GM12878 (cell line): ENCODE data around the gene RAB30. TPM values are rescaled to one million over a fixed set of nuclear protein-coding genes. Genes with fewer than 3 reads are reported as not detected.

Experiments
- ATF2 ChIP-seq: IDR thresholded peaks from 2 replicates; pipeline ENCODE4 v1.6.1; 2012; ENCODE audit warnings: low read length, inconsistent platforms
- BCLAF1 ChIP-seq: fragments of 450-650 bp; IDR thresholded peaks from 2 replicates; pipeline ENCODE4 v1.6.1; 2017; ENCODE audit warnings: antibody characterized with exemption, mild to moderate bottlenecking, moderate library complexity
- CBFB ChIP-seq: IDR thresholded peaks from 2 replicates; pipeline ENCODE4 v1.6.1; 2016; ENCODE audit warnings: antibody characterized with exemption, low read depth
- CHD4 ChIP-seq: fragments of 200-600 bp; sonication (generic); IDR thresholded peaks from 2 replicates; pipeline ENCODE4 v1.6.1; 2016; ENCODE audit warnings: mild to moderate bottlenecking
- GABPA ChIP-seq: IDR thresholded peaks from 2 replicates; pipeline ENCODE4 v1.6.1; 2014; ENCODE audit warnings: antibody characterized with exemption, low read depth, mild to moderate bottlenecking, inconsistent platforms
- HDAC2 ChIP-seq: fragments of 200-600 bp; sonication (generic); IDR thresholded peaks from 2 replicates; pipeline ENCODE4 v1.6.1; 2017
- KLF5 ChIP-seq: fragments of 450-650 bp; IDR thresholded peaks from 2 replicates; pipeline ENCODE4 v1.6.1; 2014; ENCODE audit warnings: mild to moderate bottlenecking; ENCODE audit not compliant: partially characterized antibody
- NFYB ChIP-seq: IDR thresholded peaks from 2 replicates; pipeline ENCODE4 v1.6.1; 2011; ENCODE audit warnings: low read depth, mild to moderate bottlenecking, low read length, improper control_type of control experiment, moderate library complexity; ENCODE audit not compliant: insufficient read depth
- PAX5 ChIP-seq: IDR thresholded peaks from 2 replicates; pipeline ENCODE4 v1.6.1; 2011; ENCODE audit warnings: low read depth, low read length, borderline replicate concordance
- SKIL ChIP-seq: fragments of 450-650 bp; IDR thresholded peaks from 2 replicates; pipeline ENCODE4 v1.6.1; 2017; ENCODE audit warnings: mild to moderate bottlenecking, low read depth, inconsistent platforms; ENCODE audit not compliant: poor library complexity, severe bottlenecking
- STAT3 ChIP-seq: IDR thresholded peaks from 2 replicates; pipeline ENCODE4 v1.6.1; 2011; ENCODE audit warnings: low read depth, low read length, improper control_type of control experiment
- ZZZ3 ChIP-seq: IDR thresholded peaks from 2 replicates; pipeline ENCODE4 v1.6.1; 2011; ENCODE audit warnings: low read depth; ENCODE audit not compliant: control insufficient read depth, insufficient read length
- polyA plus RNA-seq, 11 experiments: library from polyadenylated mRNA; depleted of rRNA in 4 of 11; unstranded in 6 of 11; stranded (reverse) in 5 of 11; fragments of >200 nt; fragmentation: Nextera tagmentation in 4 of 11; fragmentation: Illumina TruSeq in 1 of 11; extraction: Ambion mirVana in 4 of 11; extraction: Trizol in 1 of 11; gene quantifications; 1 replicate in 1 of 11; 2 replicates in 10 of 11; pipeline versions ENCODE4 v1.2.1 to v1.2.3, GENCODE V29; 2011 to 2016; ENCODE audit warnings: inconsistent platforms in 2 of 11, missing spikeins in 2 of 11, low read depth in 1 of 11
- total RNA-seq, 4 experiments: library from RNA; depleted of rRNA in 3 of 4; stranded (reverse); fragments of >200 nt in 3 of 4; fragmentation: Illumina TruSeq in 1 of 4; extraction: Trizol in 1 of 4; gene quantifications; 2 replicates each; pipeline versions ENCODE4 v1.2.1 to v1.2.3, GENCODE V29; 2013 to 2021
- TF ChIP-seq, protein P1 (sequence below): IDR thresholded peaks from 2 replicates; pipeline ENCODE4 v1.6.1; 2011; ENCODE audit warnings: borderline replicate concordance, low read depth, mild to moderate bottlenecking, moderate library complexity, low read length; ENCODE audit not compliant: insufficient read depth, poor library complexity, severe bottlenecking

Gene RAB30
- total and polyA plus RNA-seq, 10 of the 15 experiments (the other 5 are each of a cell fraction or from before 2014, with no cell fraction given) = 9.8 to 26.7 (median 19.2) TPM

DNA sequence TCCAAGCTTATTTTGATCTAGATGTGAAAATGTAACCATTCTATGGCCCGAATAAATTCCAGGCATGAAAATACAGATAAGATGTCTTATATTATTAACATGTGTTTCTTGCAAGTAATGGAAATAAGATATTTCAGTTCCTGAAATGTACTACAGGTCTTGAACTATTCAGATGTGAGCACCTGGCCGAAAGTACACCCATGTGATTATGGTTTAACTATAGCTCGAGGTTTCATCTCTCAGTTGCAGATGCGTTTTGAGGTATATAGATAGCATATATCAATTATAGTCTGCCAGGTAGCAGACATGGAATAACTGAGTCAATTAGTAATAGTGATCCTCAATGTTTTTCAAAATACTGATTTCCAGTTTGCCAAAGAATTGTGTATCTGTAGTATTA is 101.9 kb downstream of the RAB30 start (continued):
- no peak; the same call in 1 of the 2 replicates for TF ChIP-seq BCLAF1
- peak; percentile 89; the same call in 1 of the 2 replicates for TF ChIP-seq STAT3
- peak; percentile 50; the same call in 1 of the 2 replicates for TF ChIP-seq CBFB
- TF ChIP-seq PAX5 = peak; percentile 43; the same call in 1 of the 2 replicates
- TF ChIP-seq GABPA = 0 out of 2 replicates have a peak, but pooled peaks have one; percentile 18
- peak; percentile 94 for TF ChIP-seq SKIL
- no peak for TF ChIP-seq KLF5
- no peak for TF ChIP-seq ZZZ3
- TF ChIP-seq, protein P1, sequence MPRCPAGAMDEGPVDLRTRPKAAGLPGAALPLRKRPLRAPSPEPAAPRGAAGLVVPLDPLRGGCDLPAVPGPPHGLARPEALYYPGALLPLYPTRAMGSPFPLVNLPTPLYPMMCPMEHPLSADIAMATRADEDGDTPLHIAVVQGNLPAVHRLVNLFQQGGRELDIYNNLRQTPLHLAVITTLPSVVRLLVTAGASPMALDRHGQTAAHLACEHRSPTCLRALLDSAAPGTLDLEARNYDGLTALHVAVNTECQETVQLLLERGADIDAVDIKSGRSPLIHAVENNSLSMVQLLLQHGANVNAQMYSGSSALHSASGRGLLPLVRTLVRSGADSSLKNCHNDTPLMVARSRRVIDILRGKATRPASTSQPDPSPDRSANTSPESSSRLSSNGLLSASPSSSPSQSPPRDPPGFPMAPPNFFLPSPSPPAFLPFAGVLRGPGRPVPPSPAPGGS = peak; percentile 16
- no peak for TF ChIP-seq HDAC2
- peak; percentile 85 for TF ChIP-seq ATF2
- no peak for TF ChIP-seq CHD4
- TF ChIP-seq NFYB = no peak
